ENCODE results near the gene SMAD2.
"Not testable (repeated sequence)": the region's sequence is repeated elsewhere in the genome, so short reads cannot be mapped to it uniquely, and the experiment has no call there.

Gene SMAD2

GRCh38 chr18:47970664-47971531 is 40.4 kb upstream of the SMAD2 start:
- no peak for TF ChIP-seq CTCF (IDR thresholded peaks at IDR 0.05; ENCODE audit: low read length, missing control alignments)
- no peak for DNase-seq (ENCODE audit: low read depth)
- no peak overlapping the region for H3K4me3 ChIP-seq (replicated peaks; ENCODE audit: low read depth, low read length)

- H3K4me3 ChIP-seq (replicated peaks; ENCODE audit: low read depth, low read length): no peak overlapping the region
- TF ChIP-seq CTCF (IDR thresholded peaks at IDR 0.05; ENCODE audit: low read length, missing control alignments): no peak
- no peak for DNase-seq (ENCODE audit: low read depth)
Observed at GRCh38 chr18:47969816-47970215, 39.4 kb upstream of the SMAD2 start.

GRCh38 chr18:47968721-47969120 is 38.3 kb upstream of the SMAD2 start:
- no peak overlapping the region for H3K4me3 ChIP-seq (replicated peaks; ENCODE audit: low read depth, low read length)
- no peak for TF ChIP-seq CTCF (IDR thresholded peaks at IDR 0.05; ENCODE audit: low read length, missing control alignments)

GRCh38 chr18:47968006-47968676 is 37.7 kb upstream of the SMAD2 start:
- no peak overlapping the region for H3K4me3 ChIP-seq (replicated peaks; ENCODE audit: low read depth, low read length)
- no peak for TF ChIP-seq CTCF (IDR thresholded peaks at IDR 0.05; ENCODE audit: low read length, missing control alignments)
- peak; percentile 57 for DNase-seq (ENCODE audit: low read depth)

More at GRCh38 chr18:47968721-47969120, 38.3 kb upstream of the SMAD2 start:
- no peak for DNase-seq (ENCODE audit: low read depth)

- no peak overlapping the region for H3K4me3 ChIP-seq (replicated peaks; ENCODE audit: low read depth, low read length)
- no peak for DNase-seq (ENCODE audit: low read depth)
- no peak for TF ChIP-seq CTCF (IDR thresholded peaks at IDR 0.05; ENCODE audit: low read length, missing control alignments)
Observed at GRCh38 chr18:47964053-47964452, 33.6 kb upstream of the SMAD2 start.

DNA sequence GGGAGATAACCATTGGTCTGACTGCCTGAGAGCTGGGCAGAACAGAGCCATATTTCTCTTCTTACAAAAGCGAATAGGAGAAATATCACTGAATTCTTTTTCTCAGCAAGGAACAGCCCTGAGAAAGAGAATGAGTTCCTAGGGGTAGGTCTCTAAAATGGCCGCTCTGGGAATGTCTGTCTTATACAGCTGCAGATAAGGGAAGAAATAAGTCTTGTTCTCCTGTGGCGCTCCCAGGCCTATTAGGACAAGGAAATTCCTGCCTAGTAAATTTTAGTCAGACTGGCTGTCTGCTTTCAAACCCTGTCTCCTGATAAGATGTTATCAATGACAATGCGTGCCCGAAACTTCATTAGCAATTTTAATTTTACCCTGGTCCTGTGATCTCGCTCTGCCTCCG is 30.5 kb upstream of the SMAD2 start:
- not testable (repeated sequence) for DNase-seq (ENCODE audit: low read depth); H3K4me3 ChIP-seq (replicated peaks; ENCODE audit: low read depth, low read length)

GRCh38 chr18:47953471-47953931 is 23.0 kb upstream of the SMAD2 start:
- peak; percentile 64 for DNase-seq (ENCODE audit: low read depth)
- TF ChIP-seq CTCF (IDR thresholded peaks at IDR 0.05; ENCODE audit: low read length, missing control alignments): no peak
- H3K4me3 ChIP-seq (replicated peaks; ENCODE audit: low read depth, low read length): no peak overlapping the region

All from fibroblast of pulmonary artery (primary cell).